Erythroblast (primary cell): Measurements from ENCODE around the gene NUSAP1.

Experiments
- GATA1 ChIP-seq: IDR thresholded peaks from 2 replicates; pipeline ENCODE4 v1.6.1; 2011; ENCODE audit warnings: low read depth, mild to moderate bottlenecking, control low read depth, low read length, moderate library complexity
- POLR2A ChIP-seq: IDR thresholded peaks from 2 replicates; pipeline ENCODE4 v1.6.1; 2011; ENCODE audit warnings: mild to moderate bottlenecking, low read length

DNA sequence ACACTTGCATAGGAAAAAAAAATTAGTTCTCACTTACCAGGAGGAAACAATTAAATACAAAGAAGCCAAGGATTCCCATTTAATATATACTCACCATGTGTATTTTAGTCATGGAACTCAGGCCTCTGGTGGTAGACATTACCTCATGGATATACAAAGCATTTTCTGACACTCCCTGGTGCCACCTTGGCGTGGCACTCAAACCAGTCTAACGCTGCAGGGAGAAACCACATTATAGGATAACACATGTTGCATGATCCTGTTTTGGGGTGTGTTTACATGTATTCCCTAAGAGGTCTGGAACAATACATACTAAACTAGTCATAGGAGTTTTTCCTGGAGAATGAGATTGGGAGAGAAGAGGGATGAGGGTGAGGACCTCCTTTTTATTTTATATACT is 78.3 kb downstream of the NUSAP1 start:
- TF ChIP-seq POLR2A (no peak), GATA1 (no peak)
